ENCODE measurements around the gene ZNF474.
A peak's percentile ranks its signal among the peaks of the same experiment; 100 is the strongest.

ZNF474 gene

GRCh38 chr5:122153774-122154173 is 24.4 kb downstream of the ZNF474 start:
- no peak for DNase-seq (ENCODE audit: low read depth)

- no peak for DNase-seq (ENCODE audit: low read depth)
Measured at GRCh38 chr5:122154491-122154890, 25.1 kb downstream of the ZNF474 start.

GRCh38 chr5:122154910-122155309 is 25.6 kb downstream of the ZNF474 start:
- DNase-seq (ENCODE audit: low read depth), result peak; percentile 78

- DNase-seq (ENCODE audit: low read depth), result no peak
Measured at GRCh38 chr5:122155546-122155945, 26.2 kb downstream of the ZNF474 start.

GRCh38 chr5:122156724-122157325 is 27.5 kb downstream of the ZNF474 start:
- no peak for DNase-seq (ENCODE audit: low read depth)

- DNase-seq (ENCODE audit: low read depth), result no peak
Measured at GRCh38 chr5:122162100-122162638, 32.8 kb downstream of the ZNF474 start.

- DNase-seq (ENCODE audit: low read depth), result peak; percentile 70
Measured at GRCh38 chr5:122163121-122164069, 34.0 kb downstream of the ZNF474 start.

GRCh38 chr5:122164070-122164435 is 34.7 kb downstream of the ZNF474 start:
- no peak for DNase-seq (ENCODE audit: low read depth)

GRCh38 chr5:122164831-122165558 is 35.6 kb downstream of the ZNF474 start:
- DNase-seq (ENCODE audit: low read depth), result no peak

GRCh38 chr5:122165559-122166078 is 36.3 kb downstream of the ZNF474 start:
- peak; percentile 82 for DNase-seq (ENCODE audit: low read depth)

- DNase-seq (ENCODE audit: low read depth), result no peak
Measured at GRCh38 chr5:122169350-122170103, 40.2 kb downstream of the ZNF474 start.

GRCh38 chr5:122170620-122171019 is 41.3 kb downstream of the ZNF474 start:
- DNase-seq (ENCODE audit: low read depth), result no peak

GRCh38 chr5:122172207-122172606 is 42.9 kb downstream of the ZNF474 start:
- no peak for DNase-seq (ENCODE audit: low read depth)

- no peak for DNase-seq (ENCODE audit: low read depth)
Measured at GRCh38 chr5:122173474-122174415, 44.4 kb downstream of the ZNF474 start.

- DNase-seq (ENCODE audit: low read depth), result no peak
Measured at GRCh38 chr5:122175091-122175490, 45.7 kb downstream of the ZNF474 start.

- no peak for DNase-seq (ENCODE audit: low read depth)
Measured at GRCh38 chr5:122175852-122176251, 46.5 kb downstream of the ZNF474 start.

GRCh38 chr5:122177161-122177560 is 47.8 kb downstream of the ZNF474 start:
- DNase-seq (ENCODE audit: low read depth), result no peak

- DNase-seq (ENCODE audit: low read depth), result no peak
Measured at GRCh38 chr5:122179701-122180100, 50.4 kb downstream of the ZNF474 start.

- DNase-seq (ENCODE audit: low read depth), result no peak
Measured at GRCh38 chr5:122180146-122180712, 50.9 kb downstream of the ZNF474 start.
